Colon (tissue), 2 donors: ENCODE measurements around the gene CRYL1.

ENCODE experiments used
- FAIRE-seq: peaks from 2 replicates; lab custom pipeline; 2012; peaks lifted over from hg19 to GRCh38; lab: Jason Lieb, UNC
- donor health status: control.
- donor health status: control.

CRYL1 gene

DNA sequence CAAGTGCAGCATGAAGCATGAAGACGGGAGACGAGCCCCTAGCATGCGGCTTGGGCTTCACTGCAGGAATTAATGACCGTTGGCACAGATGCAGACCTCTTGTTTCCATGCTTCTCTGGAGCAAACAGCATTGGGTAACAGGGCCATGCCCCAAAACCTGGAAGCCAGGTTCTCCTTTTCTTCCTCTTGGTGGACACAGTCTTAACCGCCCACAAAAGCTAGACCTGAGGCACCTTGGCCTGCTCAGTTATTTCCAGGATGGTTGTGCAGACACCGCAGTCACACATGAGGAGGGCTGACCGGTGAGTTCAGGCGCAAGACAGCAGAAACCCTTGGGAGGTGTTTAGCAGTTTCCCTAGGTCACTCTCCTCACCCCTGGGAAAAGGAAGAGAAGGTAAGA, 159.6 kb downstream of the CRYL1 start:
- no peak for FAIRE-seq

DNA sequence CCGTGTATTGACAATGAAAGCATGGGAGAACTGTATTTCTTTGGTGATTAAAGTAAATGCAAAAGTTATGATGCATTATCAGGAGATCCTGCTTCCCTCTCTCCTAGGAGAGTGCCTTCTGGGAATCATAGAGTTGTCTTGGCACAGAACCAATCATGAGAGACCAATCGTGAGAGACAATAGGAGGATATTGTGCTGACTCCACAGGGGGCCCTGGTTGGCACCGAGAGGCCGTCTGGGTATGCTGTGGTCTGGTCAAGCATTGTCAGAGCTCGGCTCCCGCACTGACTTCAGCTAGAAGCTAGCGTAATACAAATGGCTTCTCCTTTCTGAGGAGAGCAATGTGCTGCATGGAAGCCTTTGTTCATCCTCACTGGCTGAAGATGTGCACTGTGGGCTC, 162.1 kb downstream of the CRYL1 start:
- FAIRE-seq: no peak

DNA sequence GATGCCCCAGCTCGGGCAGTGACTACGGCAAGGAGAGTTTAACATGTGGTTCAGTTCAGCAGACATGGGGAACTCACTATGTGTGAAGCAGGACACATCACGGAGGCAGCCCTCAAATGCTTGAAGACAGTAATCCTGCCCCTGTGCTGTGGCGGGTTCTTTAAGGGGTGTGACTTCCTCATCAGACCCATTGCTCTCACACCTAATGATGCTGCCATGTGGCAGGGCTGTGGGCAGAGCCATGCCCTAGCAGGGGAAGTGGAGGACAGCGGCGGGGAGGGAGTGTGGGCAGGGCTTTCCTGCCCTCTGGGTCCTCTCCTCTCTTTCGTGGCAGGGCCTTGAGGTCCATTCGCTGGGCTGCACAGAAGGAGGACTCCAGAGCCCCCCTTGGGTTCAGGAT, 162.5 kb downstream of the CRYL1 start:
- no peak for FAIRE-seq

DNA sequence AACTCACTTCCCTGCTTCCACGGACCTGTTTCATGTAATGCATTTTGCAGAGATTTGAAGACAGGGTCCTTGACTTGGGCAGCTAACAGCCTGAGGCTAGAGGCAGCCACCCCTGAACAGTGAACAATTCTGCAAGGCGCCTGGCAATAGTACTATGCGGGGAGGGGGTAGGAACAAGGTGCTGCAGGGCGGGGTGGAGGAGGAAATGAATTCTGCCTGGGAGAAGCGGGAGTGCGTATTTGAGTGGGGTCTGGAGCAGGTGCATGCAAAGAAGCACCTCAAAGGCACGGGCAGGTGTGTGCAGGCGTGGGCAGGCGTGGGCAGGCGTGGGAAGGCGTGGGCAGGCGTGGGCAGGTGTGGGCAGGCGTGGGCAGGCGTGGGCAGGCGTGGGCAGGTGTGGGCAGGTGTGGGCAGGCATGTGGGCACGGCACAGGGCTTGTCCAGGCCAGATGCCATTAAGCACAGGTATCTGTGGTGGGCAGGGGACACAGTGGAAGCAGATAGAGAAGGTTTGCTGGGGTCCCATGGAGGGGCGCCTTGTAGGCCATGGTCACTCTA, 163.1 kb downstream of the CRYL1 start:
- no peak for FAIRE-seq

DNA sequence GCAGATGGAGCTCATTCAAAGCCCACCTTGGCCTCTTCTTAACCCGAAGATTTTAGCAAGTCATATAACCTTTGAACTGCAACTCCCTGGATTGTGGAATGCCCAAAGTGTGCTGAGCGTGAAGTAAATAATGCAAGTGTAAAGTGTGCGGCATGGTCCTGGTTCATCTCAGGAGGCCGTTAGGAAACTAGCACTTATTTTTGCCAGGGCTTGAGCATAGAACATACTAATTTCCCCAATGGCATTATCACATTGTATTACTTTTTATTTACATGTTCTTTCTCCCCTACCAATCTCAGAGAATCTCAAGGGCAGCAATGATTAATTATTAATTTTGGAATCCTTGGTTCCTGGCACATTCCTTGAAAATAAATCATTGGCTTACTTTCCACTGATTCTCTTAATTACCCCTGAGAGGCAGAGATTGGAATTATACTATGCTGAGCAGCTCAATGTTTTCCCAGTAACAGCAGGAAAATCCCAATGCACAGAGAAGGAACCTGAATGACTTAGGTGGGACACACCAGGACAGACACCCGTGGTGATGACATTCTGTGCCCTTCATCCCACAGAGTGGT, 164.7 kb downstream of the CRYL1 start:
- FAIRE-seq: no peak

DNA sequence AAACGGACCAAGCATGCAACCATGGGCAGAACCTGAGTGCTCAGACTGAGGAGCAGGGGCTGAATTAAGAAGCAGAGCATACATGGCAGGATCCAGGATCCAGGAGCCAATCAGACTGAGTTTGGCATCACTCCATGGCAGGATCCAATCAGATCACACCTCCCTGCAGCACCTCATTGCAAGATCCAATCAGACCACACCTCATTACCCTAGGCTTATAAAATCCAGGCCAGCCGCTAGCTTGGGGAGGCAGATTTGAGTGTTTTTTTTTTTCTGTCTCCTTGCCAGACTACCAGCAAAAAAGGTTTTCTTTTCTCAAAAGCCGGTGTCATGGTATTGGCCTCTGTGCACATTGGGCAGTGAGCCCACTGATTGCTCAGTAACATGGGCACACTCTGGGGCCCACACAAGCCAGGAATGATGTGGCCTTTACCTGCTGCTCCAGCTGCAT, 165.6 kb downstream of the CRYL1 start:
- no peak for FAIRE-seq

DNA sequence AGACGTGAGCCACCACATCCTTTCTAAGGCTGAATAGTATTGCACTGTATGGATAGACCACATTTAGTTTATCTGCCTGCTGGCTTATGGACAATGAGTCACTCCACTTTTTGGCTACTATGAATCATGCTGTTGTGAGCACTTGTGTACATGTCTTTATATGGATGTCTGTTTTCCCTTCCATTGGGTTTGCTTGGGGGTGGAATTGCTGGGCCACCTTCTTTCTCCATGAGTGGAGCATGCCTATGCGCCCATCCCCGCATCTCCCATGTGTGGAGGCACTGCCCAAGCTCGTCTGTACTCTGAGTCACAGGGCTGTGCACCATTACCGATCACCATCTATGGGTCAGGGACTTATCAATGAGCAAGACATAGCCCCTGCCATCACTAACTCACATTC, 166.3 kb downstream of the CRYL1 start:
- no peak for FAIRE-seq

DNA sequence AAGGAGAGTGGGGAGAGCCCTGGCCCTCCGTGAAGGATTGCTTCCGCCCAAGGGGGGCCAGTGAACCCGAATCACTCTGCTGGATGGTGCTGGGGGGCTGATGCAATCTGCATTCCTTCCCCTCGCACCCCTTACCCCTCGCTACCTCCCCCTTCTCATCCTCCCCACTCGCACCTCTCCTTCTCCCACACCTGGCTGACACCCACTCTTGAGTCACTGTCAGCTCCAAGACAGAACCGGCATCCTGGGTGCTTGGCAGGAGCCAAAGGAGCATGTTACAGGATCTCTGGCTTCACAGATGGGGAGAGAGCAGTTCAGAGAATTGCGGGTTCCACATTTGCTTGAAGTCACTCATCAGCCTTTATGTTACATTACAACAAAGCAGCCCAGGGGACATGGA, 167.6 kb downstream of the CRYL1 start:
- no peak for FAIRE-seq

- FAIRE-seq: no peak
Measured at GRCh38 chr13:20356444-20356843, 169.2 kb downstream of the CRYL1 start.

DNA sequence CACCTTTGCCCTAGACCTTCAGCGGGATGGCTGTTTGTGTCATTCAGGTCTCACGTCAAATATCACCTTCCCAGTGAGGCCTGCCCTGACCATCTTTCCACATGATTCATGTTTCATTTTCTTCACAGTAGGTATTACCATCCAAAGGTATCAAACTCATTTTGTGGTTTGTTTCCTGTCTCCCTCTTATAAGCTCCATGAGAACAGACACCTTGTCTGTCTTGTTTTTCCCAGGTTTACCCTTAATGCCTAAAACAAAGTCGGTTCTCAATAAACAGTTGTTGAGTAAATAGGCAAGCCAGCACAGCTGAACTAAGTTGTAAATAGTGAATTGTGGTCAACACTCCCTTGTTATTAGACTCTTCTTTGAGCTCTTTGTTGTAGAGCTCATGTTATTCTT, 170.9 kb downstream of the CRYL1 start:
- no peak for FAIRE-seq

DNA sequence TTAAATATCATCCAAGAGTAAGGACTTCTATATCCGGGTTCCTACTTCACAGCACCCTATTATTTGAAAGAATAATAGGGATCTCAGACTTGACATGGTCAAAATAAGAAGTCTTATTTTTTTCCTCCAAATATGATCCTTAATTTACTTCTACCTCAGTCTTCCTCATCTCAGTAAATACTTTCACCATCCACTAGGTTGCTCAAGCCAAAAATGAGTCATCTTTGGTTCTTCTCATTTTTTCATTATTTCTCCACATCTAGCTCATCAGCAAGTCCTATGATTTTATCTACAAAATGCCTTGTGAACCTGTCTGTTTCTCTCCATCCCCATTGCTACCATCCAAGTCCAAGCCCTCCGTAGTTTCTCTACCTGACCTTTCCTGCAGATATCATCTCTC, 171.7 kb downstream of the CRYL1 start:
- no peak for FAIRE-seq
